HG03378 (cell line): ENCODE results near the gene RHO.
"Not testable (repeated sequence)": the region's sequence is repeated elsewhere in the genome, so short reads cannot be mapped to it uniquely, and the experiment has no call there.

Experiments used
- ATAC-seq: cut with Tn5 transposase; IDR thresholded peaks from one replicate; pipeline ENCODE4 v1.9.1; 2021; ENCODE audit warnings: mild to moderate bottlenecking, moderate library complexity; ENCODE audit not compliant: unreplicated experiment

RHO gene

DNA sequence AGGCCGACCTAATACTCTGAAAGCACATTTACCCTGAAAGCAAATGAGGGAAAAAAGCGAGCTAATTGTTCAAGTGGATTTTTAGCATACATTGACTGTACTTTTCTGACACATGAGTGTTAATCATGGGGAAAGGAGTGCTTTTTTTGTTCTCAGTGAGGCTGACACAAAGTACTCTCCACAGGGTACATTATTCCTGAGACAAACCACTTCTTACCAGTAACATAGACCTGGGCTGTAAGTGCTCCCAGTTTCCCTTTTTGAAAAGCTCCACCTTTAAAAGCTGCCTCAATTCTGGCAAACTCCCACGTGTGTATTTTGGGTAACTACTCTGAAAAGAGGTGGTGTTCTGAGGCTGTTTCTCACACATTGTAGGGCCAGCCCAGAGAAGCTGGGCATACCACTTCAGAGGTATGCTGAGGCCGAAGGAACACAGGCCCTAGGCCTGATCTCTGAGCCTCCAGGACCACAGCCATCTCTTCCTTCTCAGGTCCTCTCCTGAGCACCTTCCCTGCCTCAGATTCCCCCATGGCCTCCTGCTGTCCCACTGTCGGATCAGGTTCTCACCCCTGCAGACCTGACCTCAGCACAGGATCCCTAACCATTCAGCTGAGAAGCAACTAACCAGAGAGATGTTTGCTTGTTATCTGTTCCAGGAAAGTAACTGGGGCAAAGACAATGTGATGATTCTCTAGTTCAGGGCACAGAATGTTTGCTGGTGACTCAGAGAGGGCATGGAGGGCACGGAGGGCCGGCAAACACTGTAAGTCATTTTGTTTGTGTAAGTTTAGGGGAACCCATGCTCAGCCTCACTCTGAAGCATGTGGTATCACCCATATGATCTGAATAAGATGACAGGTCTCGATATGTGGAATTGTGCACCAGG, 29.6 kb upstream of the RHO start:
- ATAC-seq, result not testable (repeated sequence)

DNA sequence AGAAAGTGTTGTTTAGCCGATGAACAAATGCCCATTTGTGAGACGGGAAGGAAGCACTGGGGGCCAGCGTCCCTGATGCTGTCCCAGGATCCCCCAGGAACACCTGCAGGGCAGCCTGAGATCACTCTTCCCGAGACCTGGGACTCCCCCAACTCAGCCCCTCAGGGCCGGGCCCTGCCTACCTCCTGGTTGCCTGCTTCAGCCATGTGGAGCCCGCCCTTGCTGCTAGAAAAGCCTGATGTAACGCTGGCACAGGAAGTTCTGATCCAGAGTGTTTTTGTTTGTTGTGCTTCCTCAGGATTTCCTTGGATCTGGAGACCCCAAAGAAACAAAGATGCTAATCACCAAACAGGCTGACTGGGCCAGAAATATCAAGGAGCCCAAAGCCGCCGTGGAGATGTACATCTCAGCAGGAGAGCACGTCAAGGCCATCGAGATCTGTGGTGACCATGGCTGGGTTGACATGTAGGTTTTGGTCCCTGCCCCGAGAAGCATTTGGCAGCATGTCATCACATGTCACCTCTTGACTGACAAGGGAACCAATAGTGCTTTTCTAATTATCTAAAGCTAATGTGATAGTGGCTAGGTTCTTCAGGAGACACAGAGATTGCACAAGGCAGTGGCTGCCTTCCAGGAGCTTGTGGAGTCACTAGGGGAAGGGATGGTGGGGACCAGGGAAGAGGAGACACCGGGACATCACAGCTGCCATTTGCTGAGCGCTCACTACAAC, 28.7 kb upstream of the RHO start:
- ATAC-seq, result not testable (repeated sequence)

DNA sequence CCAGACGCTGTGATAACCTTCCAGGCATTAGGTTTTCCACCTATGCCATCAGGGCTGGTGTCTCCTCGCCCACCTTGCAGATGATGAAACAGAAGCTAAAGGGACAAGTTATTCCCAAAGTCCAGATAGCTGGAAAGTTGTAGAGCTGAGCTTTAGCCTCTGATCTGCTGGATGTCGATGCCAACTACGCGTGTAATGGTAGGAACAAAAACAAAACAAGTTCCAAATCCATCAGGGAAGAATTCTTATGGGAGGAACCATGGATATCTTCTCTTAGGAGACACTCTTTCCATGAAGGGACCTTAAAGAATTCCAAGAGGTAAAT, 28.1 kb upstream of the RHO start:
- ATAC-seq, result no peak

- no peak for ATAC-seq
Observed at GRCh38 chr3:129501630-129502029, 26.8 kb upstream of the RHO start.

DNA sequence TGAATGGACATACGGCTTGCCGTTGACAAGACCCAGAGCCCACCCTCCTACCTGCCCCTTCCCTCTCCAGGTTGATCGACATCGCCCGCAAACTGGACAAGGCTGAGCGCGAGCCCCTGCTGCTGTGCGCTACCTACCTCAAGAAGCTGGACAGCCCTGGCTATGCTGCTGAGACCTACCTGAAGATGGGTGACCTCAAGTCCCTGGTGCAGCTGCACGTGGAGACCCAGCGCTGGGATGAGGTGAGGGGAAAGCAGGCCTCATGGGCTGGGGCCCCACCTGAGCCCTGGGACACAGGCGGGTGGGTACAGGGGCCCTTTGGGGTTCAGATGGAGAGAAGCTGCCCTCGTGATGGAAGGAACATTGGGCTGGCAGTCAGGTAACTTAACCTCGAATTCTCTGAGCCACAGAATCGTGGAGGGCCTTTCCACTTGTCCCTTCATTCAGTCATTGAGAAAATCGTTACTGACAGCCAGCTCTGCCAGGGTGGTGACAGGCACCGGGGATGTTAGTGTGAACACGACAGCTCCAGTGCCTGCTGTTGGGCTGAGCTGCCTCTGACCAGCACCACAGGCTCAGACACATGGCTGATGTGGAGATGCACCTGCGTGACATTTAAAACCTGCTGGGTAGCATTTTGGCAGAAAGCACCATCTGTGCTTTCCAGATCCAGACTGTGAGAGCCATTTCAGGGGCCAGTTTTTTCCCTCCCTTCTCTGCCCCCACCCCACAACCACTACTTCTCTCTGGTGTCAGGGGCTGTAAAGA, 25.6 kb upstream of the RHO start:
- ATAC-seq, result no peak

- no peak for ATAC-seq
Observed at GRCh38 chr3:129503471-129504291, 24.8 kb upstream of the RHO start.

GRCh38 chr3:129504471-129505100, 23.9 kb upstream of the RHO start:
- ATAC-seq, result no peak

- no peak for ATAC-seq
Observed at GRCh38 chr3:129505341-129505740, 23.1 kb upstream of the RHO start.

GRCh38 chr3:129506231-129506742, 22.2 kb upstream of the RHO start:
- no peak for ATAC-seq

- no peak for ATAC-seq
Observed at GRCh38 chr3:129507181-129507831, 21.1 kb upstream of the RHO start.

GRCh38 chr3:129512595-129512994, 15.8 kb upstream of the RHO start:
- ATAC-seq, result no peak

DNA sequence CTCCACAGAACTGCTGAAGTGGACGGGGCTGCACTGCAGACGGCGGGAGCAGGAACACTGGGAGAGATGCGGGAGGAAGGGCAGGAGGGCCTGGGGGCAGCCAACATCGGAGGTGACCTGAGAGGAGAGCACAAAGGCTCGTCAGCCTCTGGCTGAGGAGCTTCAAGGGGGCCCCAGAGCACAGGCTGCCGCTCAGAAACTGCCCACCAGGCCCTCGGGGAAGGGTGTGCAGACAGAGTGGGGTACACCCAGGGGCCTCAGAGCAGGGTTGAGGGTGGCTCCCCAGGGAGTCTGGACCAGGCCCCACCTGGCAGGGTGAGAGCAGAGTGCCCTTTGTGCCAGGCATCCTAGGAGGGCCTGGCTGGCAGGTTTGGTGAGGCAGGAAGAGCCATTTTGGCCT, 14.7 kb upstream of the RHO start:
- ATAC-seq, result no peak

- ATAC-seq, result no peak
Observed at GRCh38 chr3:129514110-129514509, 14.3 kb upstream of the RHO start.

DNA sequence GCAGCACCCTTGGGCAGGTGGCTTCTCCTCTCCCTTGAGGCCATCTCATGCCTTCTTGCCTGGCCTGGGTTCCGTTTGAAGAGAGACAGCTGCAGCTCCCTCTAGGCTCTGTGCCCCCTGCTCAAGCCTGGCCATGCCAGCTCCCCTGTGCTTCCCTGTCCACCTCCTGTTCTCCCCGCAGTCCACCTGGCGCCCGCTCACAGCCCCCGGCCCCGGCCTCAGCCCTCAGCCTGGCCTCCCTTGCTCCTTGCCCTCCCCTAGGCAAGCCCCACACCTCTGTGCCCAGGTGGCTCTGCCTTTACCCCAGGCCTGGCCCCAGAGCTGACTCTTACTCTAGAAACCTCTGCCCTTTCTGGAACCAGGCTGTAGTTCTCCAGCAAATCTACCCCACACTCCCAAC, 13.9 kb upstream of the RHO start:
- ATAC-seq, result no peak

DNA sequence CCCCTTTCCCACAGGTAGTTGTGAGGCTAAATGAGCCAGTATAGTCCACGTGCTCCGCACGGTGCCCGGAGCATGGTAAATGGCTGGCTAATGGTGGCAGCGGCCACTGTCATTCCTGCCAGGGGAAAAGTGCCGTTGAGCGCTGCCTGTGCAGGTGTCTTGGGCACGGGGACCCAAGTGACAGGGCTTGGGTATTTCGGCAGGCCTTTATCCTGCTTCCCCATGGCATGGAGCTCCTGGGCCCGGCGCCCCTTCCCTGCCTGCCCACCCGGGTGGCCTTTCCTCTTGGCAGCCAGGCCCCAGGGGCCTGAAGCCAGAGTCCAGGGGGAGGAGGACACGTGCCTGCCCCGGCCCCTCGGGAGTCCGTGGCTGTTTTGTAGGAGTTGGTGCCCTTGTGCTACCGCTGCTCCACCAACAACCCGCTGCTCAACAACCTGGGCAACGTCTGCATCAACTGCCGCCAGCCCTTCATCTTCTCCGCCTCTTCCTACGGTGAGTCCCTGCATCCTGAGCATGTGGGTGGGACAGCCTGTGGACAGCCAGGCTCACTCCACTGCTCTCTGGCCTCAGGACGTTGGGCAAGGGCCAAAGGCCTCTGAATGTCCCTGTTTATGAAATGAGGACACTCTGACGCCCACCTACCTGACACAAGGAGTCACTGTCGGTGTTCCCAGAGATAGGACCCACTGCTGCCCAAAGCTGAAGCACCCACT, 13.2 kb upstream of the RHO start:
- ATAC-seq, result not testable (repeated sequence)

GRCh38 chr3:129515821-129516432, 12.5 kb upstream of the RHO start:
- ATAC-seq, result not testable (repeated sequence)

GRCh38 chr3:129517516-129517915, 10.9 kb upstream of the RHO start:
- no peak for ATAC-seq

DNA sequence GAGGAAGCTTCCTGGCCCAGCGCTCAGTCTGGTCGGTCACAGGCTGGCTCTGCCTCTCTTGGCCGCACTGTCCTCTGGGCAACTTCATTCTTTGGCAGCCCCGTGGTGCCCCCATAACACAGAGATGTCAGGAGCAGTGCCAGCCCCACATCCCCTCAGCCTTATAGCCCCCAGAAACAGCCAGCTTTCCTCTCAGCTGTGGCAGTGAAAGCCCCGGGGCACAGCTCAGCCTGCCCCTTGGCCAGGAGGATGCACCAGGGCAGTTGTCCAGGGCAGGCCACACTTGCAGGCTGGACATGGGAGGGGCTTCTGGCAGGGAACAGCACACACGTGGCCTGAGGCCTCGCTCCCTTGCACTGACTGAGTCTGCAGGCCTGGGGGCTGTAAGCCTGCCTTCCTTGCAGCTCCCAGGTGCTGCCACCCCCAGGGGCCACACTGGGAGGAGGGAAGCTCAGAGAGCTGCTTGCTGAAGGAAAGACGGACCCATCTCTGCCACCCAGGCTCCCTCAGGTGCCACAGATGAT, 10.3 kb upstream of the RHO start:
- no peak for ATAC-seq
